Panc1 (cell line): Measurements from ENCODE around the gene ITGA11.

Source experiments
- POLR2AphosphoS5 ChIP-seq: IDR thresholded peaks from 2 replicates; pipeline ENCODE4 v1.6.1; 2012; ENCODE audit warnings: mild to moderate bottlenecking, low read depth, low read length, moderate library complexity
- TF ChIP-seq, protein P1 (sequence below): fragments of 450-650 bp; IDR thresholded peaks from 2 replicates; pipeline ENCODE4 v1.5.1; 2017; ENCODE audit warnings: mild to moderate bottlenecking

DNA sequence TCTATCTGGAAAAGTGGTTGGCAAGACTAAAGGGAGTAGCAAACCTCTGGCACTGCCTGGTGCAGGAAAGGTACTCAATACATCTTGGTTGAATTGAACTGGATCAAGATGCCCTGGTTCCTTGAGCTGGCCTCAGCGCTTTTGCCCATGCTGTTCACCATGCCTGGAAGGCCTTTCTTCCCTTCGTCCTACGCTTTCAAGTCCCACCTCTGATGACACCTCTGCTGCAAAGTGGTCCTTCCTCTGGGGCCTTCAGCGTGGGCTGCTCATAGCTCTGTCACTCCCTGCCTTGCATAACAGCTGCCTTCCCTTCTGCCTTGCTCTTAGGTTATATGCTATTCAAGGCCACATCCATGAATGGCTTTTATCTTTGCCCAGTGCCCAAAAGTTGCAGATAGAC, 23.0 kb downstream of the ITGA11 start:
- TF ChIP-seq, protein P1, sequence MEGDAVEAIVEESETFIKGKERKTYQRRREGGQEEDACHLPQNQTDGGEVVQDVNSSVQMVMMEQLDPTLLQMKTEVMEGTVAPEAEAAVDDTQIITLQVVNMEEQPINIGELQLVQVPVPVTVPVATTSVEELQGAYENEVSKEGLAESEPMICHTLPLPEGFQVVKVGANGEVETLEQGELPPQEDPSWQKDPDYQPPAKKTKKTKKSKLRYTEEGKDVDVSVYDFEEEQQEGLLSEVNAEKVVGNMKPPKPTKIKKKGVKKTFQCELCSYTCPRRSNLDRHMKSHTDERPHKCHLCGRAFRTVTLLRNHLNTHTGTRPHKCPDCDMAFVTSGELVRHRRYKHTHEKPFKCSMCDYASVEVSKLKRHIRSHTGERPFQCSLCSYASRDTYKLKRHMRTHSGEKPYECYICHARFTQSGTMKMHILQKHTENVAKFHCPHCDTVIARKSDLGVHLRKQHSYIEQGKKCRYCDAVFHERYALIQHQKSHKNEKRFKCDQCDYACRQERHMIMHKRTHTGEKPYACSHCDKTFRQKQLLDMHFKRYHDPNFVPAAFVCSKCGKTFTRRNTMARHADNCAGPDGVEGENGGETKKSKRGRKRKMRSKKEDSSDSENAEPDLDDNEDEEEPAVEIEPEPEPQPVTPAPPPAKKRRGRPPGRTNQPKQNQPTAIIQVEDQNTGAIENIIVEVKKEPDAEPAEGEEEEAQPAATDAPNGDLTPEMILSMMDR = no peak
- TF ChIP-seq POLR2AphosphoS5 = no peak
